SK-N-SH (cell line): ENCODE data around the gene EGLN3. TPM values are rescaled to one million over a fixed set of nuclear protein-coding genes. Genes with fewer than 3 reads are reported as not detected.

Experiments used
- CTCF ChIA-PET: fragments of 300-600, 350-600 bp; formaldehyde crosslinking; extraction: SDS; loops from one replicate; lab custom pipeline; 2021; lab: Yijun Ruan, JAX
- POLR2A ChIA-PET: fragments of 350-600 bp; sonication (Branson Sonifier 250); formaldehyde crosslinking; extraction: SDS; loops from one replicate; lab custom pipeline; 2020; ENCODE audit warnings: antibody characterized with exemption, inconsistent platforms; lab: Yijun Ruan, JAX
- DNase-seq: peaks from one replicate; pipeline ENCODE4 v3.0.0; 2012
- H2AFZ ChIP-seq: fragments of 200-600 bp; sonication (generic); 2 replicates; pipeline ENCODE4 v1.8.1; 2016; ENCODE audit warnings: antibody characterized with exemption, mild to moderate bottlenecking, low read depth
- H3F3A ChIP-seq: fragments of 200-600 bp; sonication (generic); replicated peaks from 2 replicates; pipeline ENCODE3; 2016; ENCODE audit warnings: antibody characterized with exemption, mild to moderate bottlenecking; ENCODE audit not compliant: insufficient read depth
- H3K27ac ChIP-seq, 2 experiments: fragments of 200-500 bp in 1 of 2; fragments of 200-600 bp in 1 of 2; sonication (Bioruptor generic) in 1 of 2; sonication (generic), shearing (Covaris generic) in 1 of 2; 2 replicates each; pipeline versions ENCODE4 v1.5.1 to v1.6.1; 2014 to 2016; ENCODE audit warnings: low read depth in 2 of 2, inconsistent platforms in 1 of 2, low read length in 1 of 2, mild to moderate bottlenecking in 1 of 2, mixed read lengths in 1 of 2
- H3K27me3 ChIP-seq: fragments of 200-600 bp; sonication (generic), shearing (Covaris generic); 2 replicates; pipeline ENCODE4 v1.6.1; 2016; ENCODE audit warnings: mixed run types; ENCODE audit not compliant: insufficient read depth
- H3K36me3 ChIP-seq, 2 experiments: fragments of 200-500 bp in 1 of 2; fragments of 200-600 bp in 1 of 2; sonication (Bioruptor generic) in 1 of 2; sonication (generic) in 1 of 2; replicated peaks in 1 of 2; 2 replicates each; pipeline versions ENCODE3 to v1.5.1; 2014 to 2016; ENCODE audit warnings: low read length in 1 of 2, mild to moderate bottlenecking in 1 of 2; ENCODE audit not compliant: insufficient read depth in 2 of 2, control insufficient read depth in 1 of 2
- H3K4me1 ChIP-seq, 2 experiments: fragments of 200-500 bp in 1 of 2; fragments of 200-600 bp in 1 of 2; sonication (Bioruptor generic) in 1 of 2; sonication (generic), shearing (Covaris generic) in 1 of 2; 2 replicates each; pipeline versions ENCODE4 v1.5.1 to v1.6.1; 2014 to 2016; ENCODE audit warnings: low read depth in 1 of 2, low read length in 1 of 2, mixed run types in 1 of 2; ENCODE audit not compliant: insufficient read depth in 2 of 2, control insufficient read depth in 1 of 2
- H3K4me2 ChIP-seq: fragments of 200-600 bp; sonication (generic), shearing (Covaris generic); 2 replicates; pipeline ENCODE4 v1.6.1; 2017; ENCODE audit warnings: mixed run types
- H3K4me3 ChIP-seq, 2 experiments: fragments of 200-500 bp in 1 of 2; fragments of 200-600 bp in 1 of 2; sonication (Bioruptor generic) in 1 of 2; sonication (generic), shearing (Covaris generic) in 1 of 2; 2 replicates each; pipeline versions ENCODE4 v1.5.1 to v1.8.1; 2014 to 2016; ENCODE audit warnings: low read depth in 2 of 2, inconsistent platforms in 1 of 2, low read length in 1 of 2, mild to moderate bottlenecking in 1 of 2, mixed read lengths in 1 of 2, moderate library complexity in 1 of 2
- H3K79me2 ChIP-seq: fragments of 200-600 bp; sonication (generic); 2 replicates; pipeline ENCODE4 v1.8.1; 2017; ENCODE audit warnings: mild to moderate bottlenecking; ENCODE audit not compliant: insufficient read depth
- H3K9ac ChIP-seq: fragments of 200-600 bp; sonication (generic); 2 replicates; pipeline ENCODE4 v1.6.1; 2017; ENCODE audit warnings: mixed run types
- H3K9me2 ChIP-seq: fragments of 200-600 bp; sonication (generic); 2 replicates; pipeline ENCODE4 v1.6.1; 2017; ENCODE audit warnings: mixed run types
- H3K9me3 ChIP-seq: fragments of 200-600 bp; sonication (generic); 2 replicates; pipeline ENCODE4 v1.6.1; 2017; ENCODE audit warnings: mixed run types, mild to moderate bottlenecking, moderate library complexity
- H4K20me1 ChIP-seq: fragments of 200-600 bp; sonication (generic); 2 replicates; pipeline ENCODE4 v1.6.1; 2017; ENCODE audit warnings: mild to moderate bottlenecking, mixed run types; ENCODE audit not compliant: insufficient read depth
- CHD2 ChIP-seq: fragments of 150-350 bp; IDR thresholded peaks from 2 replicates; pipeline ENCODE4 v1.6.1; 2018; ENCODE audit warnings: low read length; ENCODE audit not compliant: partially characterized antibody
- EP300 ChIP-seq, 2 experiments: IDR thresholded peaks; 2 replicates each; pipeline versions ENCODE4 v1.4.0 to v1.6.1; 2012; ENCODE audit warnings: borderline replicate concordance in 1 of 2, low read depth in 1 of 2, low read length in 1 of 2
- EZH2phosphoT487 ChIP-seq: fragments of 200-600 bp; sonication (generic); IDR thresholded peaks from 2 replicates; pipeline ENCODE4 v1.6.1; 2017; ENCODE audit warnings: low read depth, mixed run types, mild to moderate bottlenecking, antibody characterized with exemption, moderate library complexity, borderline replicate concordance
- FOSL2 ChIP-seq: IDR thresholded peaks from 2 replicates; pipeline ENCODE4 v1.4.0; 2012; ENCODE audit warnings: low read depth, mild to moderate bottlenecking, moderate library complexity, borderline replicate concordance
- FOXJ3 ChIP-seq: sonication (generic); formaldehyde crosslinking; IDR thresholded peaks from 2 replicates; pipeline ENCODE4 v1.5.1; 2020; ENCODE audit warnings: mild to moderate bottlenecking, missing genetic modification reagents
- FOXM1 ChIP-seq: IDR thresholded peaks from 2 replicates; pipeline ENCODE4 v1.4.0; 2012; ENCODE audit warnings: low read depth, mild to moderate bottlenecking
- MAX ChIP-seq: IDR thresholded peaks from 2 replicates; pipeline ENCODE4 v1.4.0; 2012; ENCODE audit warnings: low read depth
- MXI1 ChIP-seq: IDR thresholded peaks from 2 replicates; pipeline ENCODE4 v1.6.1; 2012; ENCODE audit warnings: mild to moderate bottlenecking, low read depth, low read length, improper control_type of control experiment
- NFIC ChIP-seq: IDR thresholded peaks from 2 replicates; pipeline ENCODE4 v1.4.0; 2012; ENCODE audit warnings: borderline replicate concordance
- NRF1 ChIP-seq: IDR thresholded peaks from 2 replicates; pipeline ENCODE4 v1.6.1; 2012; ENCODE audit warnings: low read depth, mild to moderate bottlenecking, low read length
- RCOR1 ChIP-seq: fragments of 150-350 bp; IDR thresholded peaks from 2 replicates; pipeline ENCODE4 v1.6.1; 2017; ENCODE audit warnings: antibody characterized with exemption, low read length
- RFX5 ChIP-seq: IDR thresholded peaks from 2 replicates; pipeline ENCODE4 v1.6.1; 2012; ENCODE audit warnings: mild to moderate bottlenecking, improper control_type of control experiment, low read length
- SMC3 ChIP-seq: IDR thresholded peaks from 2 replicates; pipeline ENCODE4 v1.6.1; 2012; ENCODE audit warnings: low read depth, low read length, improper control_type of control experiment
- TAF1 ChIP-seq: IDR thresholded peaks from 2 replicates; pipeline ENCODE4 v1.6.1; 2012; ENCODE audit warnings: low read depth, mild to moderate bottlenecking, low read length, moderate library complexity, borderline replicate concordance
- TEAD4 ChIP-seq: IDR thresholded peaks from 2 replicates; pipeline ENCODE4 v1.4.0; 2012; ENCODE audit warnings: mild to moderate bottlenecking, borderline replicate concordance; ENCODE audit not compliant: insufficient read depth
- USF1 ChIP-seq: IDR thresholded peaks from 2 replicates; pipeline ENCODE4 v1.4.0; 2012; ENCODE audit warnings: low read depth, borderline replicate concordance
- USF2 ChIP-seq: fragments of 150-350 bp; IDR thresholded peaks from 2 replicates; pipeline ENCODE4 v1.6.1; 2017; ENCODE audit warnings: antibody characterized with exemption, low read length, low read depth, borderline replicate concordance
- YY1 ChIP-seq: IDR thresholded peaks from 2 replicates; pipeline ENCODE4 v1.4.0; 2012; ENCODE audit warnings: low read depth, mild to moderate bottlenecking
- ZBTB33 ChIP-seq: IDR thresholded peaks from 2 replicates; pipeline ENCODE4 v1.4.0; 2012; ENCODE audit warnings: low read depth, borderline replicate concordance
- WGBS: methylation state at CpG from one replicate; pipeline ENCODE4 v1.1.6; 2017; ENCODE audit warnings: low lambda C conversion rate; 5-methylcytosine and 5-hydroxymethylcytosine counted together
- polyA plus RNA-seq, 3 experiments: library from polyadenylated mRNA; depleted of rRNA; stranded (reverse); fragments of >200 nt; gene quantifications; 2 replicates each; pipeline ENCODE4 v1.2.3, GENCODE V29; 2012

EGLN3 gene
- polyA plus RNA-seq, 1 of the 3 experiments (the other 2 are of a cell fraction): 0.31 TPM

GRCh38 chr14:33906968-33907367 is 43.9 kb downstream of the EGLN3 start:
- no peak overlapping the region for H3K4me3 ChIP-seq
- no peaks in the 10 kb centered on the region for H3K9me3 ChIP-seq
- H3K27ac ChIP-seq: no peak overlapping the region
- H3K4me2 ChIP-seq: no peak overlapping the region
- H3F3A ChIP-seq: no peaks in the 10 kb centered on the region
- TF ChIP-seq FOXM1 (no peak), EZH2phosphoT487 (no peak)
- no peaks in the 10 kb centered on the region for H3K79me2 ChIP-seq
- no peak for DNase-seq
- POLR2A ChIA-PET: no interaction called here
- no peaks in the 10 kb centered on the region for H3K36me3 ChIP-seq
- peaks cover 0 to 4% of the 10 kb centered on the region in 2 experiments; a peak in 1 of 4 replicates for H3K4me1 ChIP-seq
- no peaks in the 10 kb centered on the region for H3K27me3 ChIP-seq
- CTCF ChIA-PET: interaction anchor here (0.8 kb wide), 1 partner anchor 18 kb away, joined by 3 read pairs; no protein-coding TSS in a partner anchor
- H2AFZ ChIP-seq: no peak overlapping the region
- H3K9me2 ChIP-seq: 0 out of 2 replicates have a peak, but pooled peaks cover 4% of the 10 kb centered on the region
- H4K20me1 ChIP-seq: no peaks in the 10 kb centered on the region
- no peak overlapping the region for H3K9ac ChIP-seq
- WGBS: 37% methylated on average over 2 of the region's 2 CpGs

GRCh38 chr14:33904609-33905008 is 46.3 kb downstream of the EGLN3 start:
- Histone ChIP-seq H3K79me2 (no peaks in the 10 kb centered on the region), H3K27ac (no peak overlapping the region), H3K9me3 (no peaks in the 10 kb centered on the region), H3K4me3 (no peak overlapping the region), H3F3A (no peaks in the 10 kb centered on the region), H2AFZ (no peak overlapping the region), H3K27me3 (no peaks in the 10 kb centered on the region), H3K9ac (no peak overlapping the region), H3K36me3 (no peaks in the 10 kb centered on the region), H4K20me1 (no peaks in the 10 kb centered on the region), H3K9me2 (0 out of 2 replicates have a peak, but pooled peaks cover 4% of the 10 kb centered on the region), H3K4me1 (no peaks in the 10 kb centered on the region; a peak in 1 of 4 replicates), H3K4me2 (no peak overlapping the region)
- DNase-seq: no peak
- ChIA-PET CTCF (no interaction called here), POLR2A (no interaction called here)
- 76% methylated on average over 5 of the region's 5 CpGs for WGBS
- no peak for TF ChIP-seq NRF1
- no peak for TF ChIP-seq NFIC

GRCh38 chr14:33903369-33903768 is 47.5 kb downstream of the EGLN3 start:
- no peaks in the 10 kb centered on the region for H4K20me1 ChIP-seq
- H3K79me2 ChIP-seq: no peaks in the 10 kb centered on the region
- WGBS: 66% methylated on average over 2 of the region's 2 CpGs
- no peak overlapping the region for H3K9ac ChIP-seq
- DNase-seq: no peak
- POLR2A ChIA-PET: no interaction called here
- no peak overlapping the region for H3K4me3 ChIP-seq
- H3K4me2 ChIP-seq: no peak overlapping the region
- H3K4me1 ChIP-seq: no peaks in the 10 kb centered on the region; a peak in 1 of 4 replicates
- no peaks in the 10 kb centered on the region for H3K36me3 ChIP-seq
- H3K27ac ChIP-seq: no peak overlapping the region
- no peak overlapping the region for H2AFZ ChIP-seq
- no peaks in the 10 kb centered on the region for H3K9me3 ChIP-seq
- H3K27me3 ChIP-seq: no peaks in the 10 kb centered on the region
- H3F3A ChIP-seq: no peaks in the 10 kb centered on the region
- H3K9me2 ChIP-seq: 0 out of 2 replicates have a peak, but pooled peaks cover 4% of the 10 kb centered on the region
- CTCF ChIA-PET: no interaction called here
- TF ChIP-seq USF2 (no peak), YY1 (no peak), RCOR1 (no peak), TEAD4 (no peak), ZBTB33 (no peak), FOXJ3 (CRISPR knock-in tag) (no peak), FOSL2 (no peak), RFX5 (no peak), USF1 (no peak), CHD2 (no peak), MXI1 (no peak), NFIC (no peak), SMC3 (no peak), TAF1 (no peak), FOXM1 (no peak), MAX (no peak), EP300 (IDR thresholded peaks at IDR 0.05; ENCODE audit: borderline replicate concordance in 1 of 2, low read depth in 1 of 2, low read length in 1 of 2) (no peak), EZH2phosphoT487 (no peak)
